T-helper 1 cell treated with Interleukin-12 subunit alpha and Interleukin-12 subunit beta and Interleukin-4 antibody, amounts not matched to agents 30 μg/mL and 1 μg/mL, for 36 hours (primary cell): ENCODE data around the gene LYRM4.

Experiments
- H3K27ac Mint-ChIP-seq: one replicate; pipeline ENCODE4 v1.8.0; 2021; ENCODE audit warnings: mild to moderate bottlenecking, mixed read lengths
- H3K27me3 Mint-ChIP-seq: one replicate; pipeline ENCODE4 v1.8.0; 2021; ENCODE audit warnings: low read depth, mixed read lengths
- H3K36me3 Mint-ChIP-seq: one replicate; pipeline ENCODE4 v1.8.0; 2021; ENCODE audit warnings: low read depth, mixed read lengths
- H3K4me1 Mint-ChIP-seq: one replicate; pipeline ENCODE4 v1.8.0; 2021; ENCODE audit warnings: low read depth, mixed read lengths
- H3K4me3 Mint-ChIP-seq: one replicate; pipeline ENCODE4 v1.8.0; 2021; ENCODE audit warnings: mild to moderate bottlenecking, moderate library complexity, mixed read lengths
- H3K9me3 Mint-ChIP-seq: one replicate; pipeline ENCODE4 v1.8.0; 2021; ENCODE audit warnings: mixed read lengths

Gene LYRM4

GRCh38 chr6:5290097-5290496 is 29.3 kb upstream of the LYRM4 start:
- Mint-ChIP-seq H3K4me3 (no peak overlapping the region), H3K27ac (no peak overlapping the region), H3K36me3 (peaks cover 4% of the 10 kb centered on the region), H3K27me3 (no peaks in the 10 kb centered on the region), H3K9me3 (no peaks in the 10 kb centered on the region), H3K4me1 (peaks cover 19% of the 10 kb centered on the region)

GRCh38 chr6:5287966-5288297 is 27.2 kb upstream of the LYRM4 start:
- peaks cover 12% of the 10 kb centered on the region for H3K4me1 Mint-ChIP-seq

GRCh38 chr6:5287205-5287965 is 26.6 kb upstream of the LYRM4 start:
- no peaks in the 10 kb centered on the region for H3K9me3 Mint-ChIP-seq
- H3K36me3 Mint-ChIP-seq: peaks cover 4% of the 10 kb centered on the region
- H3K4me3 Mint-ChIP-seq: no peak overlapping the region
- H3K27ac Mint-ChIP-seq: no peak overlapping the region
- H3K27me3 Mint-ChIP-seq: no peaks in the 10 kb centered on the region
- H3K4me1 Mint-ChIP-seq: peaks cover 11% of the 10 kb centered on the region

More at GRCh38 chr6:5287966-5288297, 27.2 kb upstream of the LYRM4 start:
- peaks cover 4% of the 10 kb centered on the region for H3K36me3 Mint-ChIP-seq
- H3K9me3 Mint-ChIP-seq: no peaks in the 10 kb centered on the region
- no peaks in the 10 kb centered on the region for H3K27me3 Mint-ChIP-seq
- H3K4me3 Mint-ChIP-seq: no peak overlapping the region
- no peak overlapping the region for H3K27ac Mint-ChIP-seq

- no peak overlapping the region for H3K27ac Mint-ChIP-seq
- no peaks in the 10 kb centered on the region for H3K27me3 Mint-ChIP-seq
- H3K36me3 Mint-ChIP-seq: peaks cover 2% of the 10 kb centered on the region
- peaks cover 13% of the 10 kb centered on the region for H3K4me1 Mint-ChIP-seq
- no peak overlapping the region for H3K4me3 Mint-ChIP-seq
- H3K9me3 Mint-ChIP-seq: no peaks in the 10 kb centered on the region
Observed at GRCh38 chr6:5286780-5287179, 26.0 kb upstream of the LYRM4 start.

GRCh38 chr6:5285526-5285925 is 24.8 kb upstream of the LYRM4 start:
- H3K4me3 Mint-ChIP-seq: no peak overlapping the region
- peaks cover 14% of the 10 kb centered on the region for H3K4me1 Mint-ChIP-seq
- peaks cover 2% of the 10 kb centered on the region for H3K36me3 Mint-ChIP-seq
- H3K27me3 Mint-ChIP-seq: no peaks in the 10 kb centered on the region
- H3K27ac Mint-ChIP-seq: no peak overlapping the region
- H3K9me3 Mint-ChIP-seq: no peaks in the 10 kb centered on the region

GRCh38 chr6:5285081-5285480 is 24.3 kb upstream of the LYRM4 start:
- Mint-ChIP-seq H3K4me1 (peaks cover 18% of the 10 kb centered on the region), H3K4me3 (no peak overlapping the region), H3K36me3 (peaks cover 2% of the 10 kb centered on the region), H3K9me3 (no peaks in the 10 kb centered on the region), H3K27ac (no peak overlapping the region), H3K27me3 (no peaks in the 10 kb centered on the region)

- H3K4me1 Mint-ChIP-seq: peaks cover 20% of the 10 kb centered on the region
- no peaks in the 10 kb centered on the region for H3K27me3 Mint-ChIP-seq
- no peak overlapping the region for H3K27ac Mint-ChIP-seq
- H3K4me3 Mint-ChIP-seq: no peak overlapping the region
- peaks cover 2% of the 10 kb centered on the region for H3K36me3 Mint-ChIP-seq
- no peaks in the 10 kb centered on the region for H3K9me3 Mint-ChIP-seq
Observed at GRCh38 chr6:5282191-5282623, 21.5 kb upstream of the LYRM4 start.

GRCh38 chr6:5280920-5281319 is 20.2 kb upstream of the LYRM4 start:
- no peaks in the 10 kb centered on the region for H3K9me3 Mint-ChIP-seq
- H3K27ac Mint-ChIP-seq: peak overlapping the region; percentile 34
- H3K27me3 Mint-ChIP-seq: no peaks in the 10 kb centered on the region
- peaks cover 20% of the 10 kb centered on the region for H3K4me1 Mint-ChIP-seq
- H3K36me3 Mint-ChIP-seq: peaks cover 2% of the 10 kb centered on the region
- H3K4me3 Mint-ChIP-seq: no peak overlapping the region

GRCh38 chr6:5279891-5280338 is 19.2 kb upstream of the LYRM4 start:
- Mint-ChIP-seq H3K4me1 (peaks cover 21% of the 10 kb centered on the region), H3K9me3 (no peaks in the 10 kb centered on the region), H3K36me3 (peaks cover 2% of the 10 kb centered on the region), H3K27me3 (no peaks in the 10 kb centered on the region), H3K4me3 (no peak overlapping the region), H3K27ac (peak overlapping the region; percentile 80)

GRCh38 chr6:5278565-5279120 is 17.9 kb upstream of the LYRM4 start:
- H3K27me3 Mint-ChIP-seq: no peaks in the 10 kb centered on the region
- H3K4me1 Mint-ChIP-seq: peaks cover 28% of the 10 kb centered on the region
- no peaks in the 10 kb centered on the region for H3K9me3 Mint-ChIP-seq
- H3K27ac Mint-ChIP-seq: peak overlapping the region; percentile 77
- H3K4me3 Mint-ChIP-seq: no peak overlapping the region
- peaks cover 2% of the 10 kb centered on the region for H3K36me3 Mint-ChIP-seq

GRCh38 chr6:5278047-5278446 is 17.3 kb upstream of the LYRM4 start:
- Mint-ChIP-seq H3K9me3 (no peaks in the 10 kb centered on the region), H3K27me3 (no peaks in the 10 kb centered on the region), H3K36me3 (peaks cover 5% of the 10 kb centered on the region), H3K4me1 (peaks cover 34% of the 10 kb centered on the region), H3K4me3 (no peak overlapping the region), H3K27ac (no peak overlapping the region)

GRCh38 chr6:5277589-5277988 is 16.8 kb upstream of the LYRM4 start:
- Mint-ChIP-seq H3K4me1 (peaks cover 34% of the 10 kb centered on the region), H3K4me3 (no peak overlapping the region), H3K27me3 (no peaks in the 10 kb centered on the region), H3K36me3 (peaks cover 5% of the 10 kb centered on the region), H3K27ac (no peak overlapping the region), H3K9me3 (no peaks in the 10 kb centered on the region)

- Mint-ChIP-seq H3K4me1 (peaks cover 32% of the 10 kb centered on the region), H3K9me3 (no peaks in the 10 kb centered on the region), H3K4me3 (no peak overlapping the region), H3K36me3 (peaks cover 5% of the 10 kb centered on the region), H3K27me3 (no peaks in the 10 kb centered on the region), H3K27ac (no peak overlapping the region)
Observed at GRCh38 chr6:5276581-5276980, 15.8 kb upstream of the LYRM4 start.

GRCh38 chr6:5275497-5275896 is 14.7 kb upstream of the LYRM4 start:
- Mint-ChIP-seq H3K4me3 (no peak overlapping the region), H3K36me3 (peaks cover 5% of the 10 kb centered on the region), H3K9me3 (no peaks in the 10 kb centered on the region), H3K27ac (no peak overlapping the region), H3K27me3 (no peaks in the 10 kb centered on the region), H3K4me1 (peaks cover 33% of the 10 kb centered on the region)

GRCh38 chr6:5274231-5274630 is 13.5 kb upstream of the LYRM4 start:
- Mint-ChIP-seq H3K36me3 (peaks cover 4% of the 10 kb centered on the region), H3K4me3 (no peak overlapping the region), H3K27me3 (no peaks in the 10 kb centered on the region), H3K27ac (no peak overlapping the region), H3K4me1 (peaks cover 31% of the 10 kb centered on the region), H3K9me3 (no peaks in the 10 kb centered on the region)
